HEK293 (cell line): ENCODE measurements around the gene ZNF512.

Experiments used
- CTCF ChIA-PET: fragments of 350-600 bp; formaldehyde crosslinking; extraction: SDS; loops from one replicate; lab custom pipeline; 2021; ENCODE audit warnings: antibody characterized with exemption; lab: Yijun Ruan, JAX
- POLR2A ChIA-PET: fragments of 300-600 bp; formaldehyde crosslinking; extraction: SDS; loops from one replicate; lab custom pipeline; 2020; ENCODE audit warnings: antibody characterized with exemption, inconsistent platforms; lab: Yijun Ruan, JAX
- H3K27ac ChIP-seq: fragments of 200-500 bp; sonication (Bioruptor generic); 2 replicates; pipeline ENCODE4 v1.5.1; 2014; ENCODE audit warnings: low read depth, low read length, control low read depth, inconsistent platforms; ENCODE audit errors: extremely low read depth
- H3K36me3 ChIP-seq, 2 experiments: fragments of 200-500 bp in 1 of 2; sonication (Bioruptor generic) in 1 of 2; 1 replicate in 1 of 2; 2 replicates in 1 of 2; pipeline ENCODE4 v1.5.1; 2014 to 2017; ENCODE audit warnings: inconsistent platforms in 2 of 2, low read length in 2 of 2; ENCODE audit not compliant: control insufficient read depth in 2 of 2, insufficient read depth in 1 of 2
- H3K4me1 ChIP-seq: fragments of 200-500 bp; sonication (Bioruptor generic); 2 replicates; pipeline ENCODE4 v1.5.1; 2014; ENCODE audit warnings: mild to moderate bottlenecking, low read length, inconsistent platforms; ENCODE audit not compliant: control insufficient read depth, insufficient read depth
- H3K4me3 ChIP-seq: 2 replicates; pipeline ENCODE4 v1.5.1; 2011; ENCODE audit warnings: low read depth, mild to moderate bottlenecking, control low read depth, low read length, moderate library complexity
- H3K9me3 ChIP-seq: fragments of 200-500 bp; sonication (Bioruptor generic); 2 replicates; pipeline ENCODE4 v1.5.1; 2014; ENCODE audit warnings: low read depth, low read length, inconsistent platforms; ENCODE audit not compliant: control insufficient read depth, insufficient read depth
- HOXC10 ChIP-seq: sonication (generic); formaldehyde crosslinking; IDR thresholded peaks from 2 replicates; pipeline ENCODE4 v1.8.1; 2023; ENCODE audit warnings: mild to moderate bottlenecking, missing genetic modification reagents
- PRDM10 ChIP-seq: fragments of 450-650 bp; formaldehyde crosslinking; IDR thresholded peaks from 2 replicates; pipeline ENCODE4 v1.5.1; 2016; ENCODE audit warnings: missing biosample characterization, missing genetic modification characterization
- TSHZ1 ChIP-seq: fragments of 450-650 bp; formaldehyde crosslinking; IDR thresholded peaks from 2 replicates; pipeline ENCODE4 v1.5.1; 2016; ENCODE audit warnings: missing biosample characterization, missing genetic modification characterization, borderline replicate concordance
- YY2 ChIP-seq: fragments of 450-650 bp; formaldehyde crosslinking; IDR thresholded peaks from 2 replicates; pipeline ENCODE4 v1.5.1; 2016; ENCODE audit warnings: missing biosample characterization, missing genetic modification characterization
- ZFP37 ChIP-seq: fragments of 450-650 bp; formaldehyde crosslinking; IDR thresholded peaks from 2 replicates; pipeline ENCODE4 v1.5.1; 2016; ENCODE audit warnings: missing biosample characterization, missing genetic modification characterization
- ZNF26 ChIP-seq: fragments of 450-650 bp; formaldehyde crosslinking; IDR thresholded peaks from 2 replicates; pipeline ENCODE4 v1.5.1; 2016; ENCODE audit warnings: missing biosample characterization, missing genetic modification characterization
- ZNF501 ChIP-seq: fragments of 450-650 bp; formaldehyde crosslinking; IDR thresholded peaks from 2 replicates; pipeline ENCODE4 v1.5.1; 2016; ENCODE audit warnings: missing biosample characterization, missing genetic modification characterization
- ZNF76 ChIP-seq: fragments of 450-650 bp; formaldehyde crosslinking; IDR thresholded peaks from 2 replicates; pipeline ENCODE4; 2016; ENCODE audit warnings: low read depth, missing biosample characterization, missing genetic modification characterization, borderline replicate concordance
- ZNF768 ChIP-seq: fragments of 450-650 bp; formaldehyde crosslinking; IDR thresholded peaks from 2 replicates; pipeline ENCODE4 v1.5.1; 2018; ENCODE audit warnings: missing biosample characterization, mild to moderate bottlenecking, missing genetic modification characterization

ZNF512 gene

GRCh38 chr2:27581417-27582128, 1.3 kb upstream of the ZNF512 start:
- Histone ChIP-seq H3K9me3 (no peaks in the 10 kb centered on the region), H3K4me3 (no peak overlapping the region), H3K36me3 (no peaks in the 10 kb centered on the region), H3K27ac (no peak overlapping the region), H3K4me1 (peaks cover 8% of the 10 kb centered on the region)
- POLR2A ChIA-PET = no interaction called here
- TF ChIP-seq ZNF768 (tag by site-specific recombination) = no peak
- 0 out of 2 replicates have a peak, but pooled peaks have one; percentile 28 for TF ChIP-seq YY2 (tag by site-specific recombination)
- CTCF ChIA-PET = no interaction called here

GRCh38 chr2:27582129-27582694, 630 bp upstream of the ZNF512 start:
- no peaks in the 10 kb centered on the region for H3K9me3 ChIP-seq
- peak overlapping the region; percentile 55 for H3K27ac ChIP-seq
- no peaks in the 10 kb centered on the region; a peak in 1 of 3 replicates for H3K36me3 ChIP-seq
- H3K4me3 ChIP-seq = peak overlapping the region; percentile 25; the same call in 1 of the 2 replicates
- POLR2A ChIA-PET = interaction anchor here (0.6 to 1.5 kb wide), 6 partner anchors 8 to 260 kb away, joined by 3 to 7 read pairs (median 4); partner anchors contain the start of genes NRBP1, PPM1G, SLC4A1AP and SUPT7L
- CTCF ChIA-PET = interaction anchor here (0.8 kb wide), 1 partner anchor 213 kb away, joined by 3 read pairs; no protein-coding TSS in a partner anchor
- TF ChIP-seq ZNF501 = no peak
- peak; percentile 78 for TF ChIP-seq PRDM10
- no peak for TF ChIP-seq ZNF76
- TF ChIP-seq HOXC10 (CRISPR knock-in tag) = no peak
- no peak for TF ChIP-seq ZNF26
- H3K4me1 ChIP-seq = peaks cover 8% of the 10 kb centered on the region

GRCh38 chr2:27583390-27583915, 611 bp downstream of the ZNF512 start:
- Histone ChIP-seq H3K9me3 (no peaks in the 10 kb centered on the region), H3K27ac (peak overlapping the region; percentile 24), H3K4me1 (peaks cover 8% of the 10 kb centered on the region), H3K4me3 (peak overlapping the region; percentile 43), H3K36me3 (no peaks in the 10 kb centered on the region; a peak in 1 of 3 replicates)
- TF ChIP-seq TSHZ1 (tag by site-specific recombination) = no peak
- 0 out of 2 replicates have a peak, but pooled peaks have one; percentile 27 for TF ChIP-seq ZFP37 (tag by site-specific recombination)
- ChIA-PET CTCF (no interaction called here), POLR2A (interaction anchor here (1.1 to 1.5 kb wide), 2 partner anchors 80 to 261 kb away, joined by 3 to 7 read pairs; partner anchors contain the start of genes SLC4A1AP and SUPT7L)
